Kasumi-1 (cell line): ENCODE data around the gene TPPP.
A peak's percentile ranks its signal among the peaks of the same experiment; 100 is the strongest.

ENCODE experiments used
- DNase-seq, 2 experiments: peaks; one replicate each; lab custom pipeline; 2025; lab: John Stamatoyannopoulos, UW

TPPP gene

DNA sequence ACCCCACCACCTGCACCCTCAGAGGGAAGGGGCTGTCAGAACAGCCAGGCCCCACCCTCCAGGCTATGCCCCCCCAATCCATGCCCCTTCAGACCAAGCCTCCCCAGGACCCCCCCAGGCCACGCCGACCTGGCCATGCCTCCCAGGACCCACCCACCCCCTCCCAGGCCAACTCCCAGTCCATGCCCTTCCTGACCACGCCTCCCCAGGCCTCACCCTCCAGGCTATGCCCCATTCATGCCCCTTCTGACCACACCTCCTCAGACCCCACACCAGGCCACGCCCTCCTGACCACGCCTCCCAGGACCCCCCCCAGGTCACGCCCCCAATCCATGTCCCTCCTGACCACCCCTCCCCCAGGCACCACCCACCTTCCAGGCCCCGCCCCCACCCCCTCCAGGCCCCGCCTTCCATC is 27.6 kb downstream of the TPPP start:
- no peak for DNase-seq

- DNase-seq = no peak
These were observed 28.2 kb downstream of the TPPP start for GRCh38 chr5:664994-665360.

GRCh38 chr5:664343-664993 is 28.7 kb downstream of the TPPP start:
- no peak for DNase-seq

DNA sequence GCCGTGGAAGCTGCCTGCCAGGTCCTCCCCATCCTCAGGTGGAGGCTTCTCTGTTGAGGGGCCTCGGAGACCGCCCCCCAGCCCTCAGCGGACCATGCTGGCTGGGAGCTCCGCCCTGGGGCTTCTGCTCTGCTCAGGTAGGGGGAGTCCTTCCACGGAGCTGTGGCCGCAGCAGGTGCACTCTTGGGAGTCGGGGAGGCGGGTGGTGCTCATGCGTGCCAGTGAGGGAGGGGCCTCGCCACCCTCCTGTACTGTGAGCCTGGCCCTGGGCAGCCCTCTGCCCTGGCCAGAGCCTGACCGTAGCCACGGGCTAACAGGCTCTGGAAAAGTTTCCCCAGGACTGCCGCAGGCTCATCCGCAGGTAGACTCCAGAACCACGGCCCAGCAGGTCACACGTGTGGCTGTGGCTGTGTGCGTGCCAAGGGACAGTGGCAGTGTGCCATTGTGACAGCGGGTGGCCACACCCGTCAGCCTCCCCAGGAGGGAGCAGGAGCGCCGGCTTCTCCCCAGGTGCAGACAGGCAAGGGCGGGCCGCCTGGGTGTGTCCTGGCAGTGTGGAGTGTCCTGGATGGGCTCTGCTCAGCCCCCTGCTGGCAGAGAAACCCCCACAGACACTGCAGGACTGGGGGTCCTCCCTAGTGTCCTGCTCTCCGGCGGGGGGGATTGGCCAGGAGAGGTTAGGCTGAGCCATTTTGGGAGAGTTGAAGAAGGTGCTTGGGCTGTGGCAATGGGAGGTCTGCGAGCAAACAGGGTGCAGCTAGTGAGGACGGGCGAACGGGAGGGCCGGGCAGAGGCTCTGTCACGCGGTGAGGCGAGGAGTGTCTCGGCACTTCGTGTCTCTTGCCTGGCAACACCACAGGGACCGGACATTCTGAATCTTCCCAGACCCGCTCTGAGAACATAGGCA is 29.5 kb downstream of the TPPP start:
- DNase-seq = no peak

DNA sequence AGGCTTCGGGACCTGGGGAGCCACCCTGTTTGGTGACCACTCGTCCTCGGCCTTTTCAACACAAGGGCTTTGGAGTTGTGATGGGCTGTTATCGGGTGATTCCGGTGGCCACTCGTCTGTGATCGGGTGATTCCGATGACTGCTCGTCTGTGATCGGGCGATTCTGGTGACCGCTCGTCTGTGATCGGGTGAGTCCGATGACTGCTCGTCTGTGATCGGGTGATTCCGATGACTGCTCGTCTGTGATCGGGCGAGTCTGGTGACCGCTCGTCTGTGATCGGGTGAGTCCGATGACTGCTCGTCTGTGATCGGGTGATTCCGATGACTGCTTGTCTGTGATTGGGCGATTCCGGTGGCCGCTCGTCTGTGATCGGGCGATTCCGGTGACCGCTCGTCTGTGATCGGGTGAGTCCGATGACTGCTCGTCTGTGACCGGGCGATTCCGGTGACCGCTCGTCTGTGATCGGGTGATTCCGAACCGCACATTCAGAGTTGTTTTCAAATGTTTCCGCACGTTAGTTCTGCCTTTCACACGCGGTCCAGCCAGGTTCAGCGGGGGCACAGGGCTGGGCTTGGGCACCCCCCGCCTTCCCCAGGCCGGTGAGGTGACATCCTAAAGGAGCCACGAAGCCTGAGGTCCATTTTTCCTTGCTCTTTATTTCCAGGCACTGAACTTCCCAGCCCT is 30.3 kb downstream of the TPPP start:
- no peak for DNase-seq

DNA sequence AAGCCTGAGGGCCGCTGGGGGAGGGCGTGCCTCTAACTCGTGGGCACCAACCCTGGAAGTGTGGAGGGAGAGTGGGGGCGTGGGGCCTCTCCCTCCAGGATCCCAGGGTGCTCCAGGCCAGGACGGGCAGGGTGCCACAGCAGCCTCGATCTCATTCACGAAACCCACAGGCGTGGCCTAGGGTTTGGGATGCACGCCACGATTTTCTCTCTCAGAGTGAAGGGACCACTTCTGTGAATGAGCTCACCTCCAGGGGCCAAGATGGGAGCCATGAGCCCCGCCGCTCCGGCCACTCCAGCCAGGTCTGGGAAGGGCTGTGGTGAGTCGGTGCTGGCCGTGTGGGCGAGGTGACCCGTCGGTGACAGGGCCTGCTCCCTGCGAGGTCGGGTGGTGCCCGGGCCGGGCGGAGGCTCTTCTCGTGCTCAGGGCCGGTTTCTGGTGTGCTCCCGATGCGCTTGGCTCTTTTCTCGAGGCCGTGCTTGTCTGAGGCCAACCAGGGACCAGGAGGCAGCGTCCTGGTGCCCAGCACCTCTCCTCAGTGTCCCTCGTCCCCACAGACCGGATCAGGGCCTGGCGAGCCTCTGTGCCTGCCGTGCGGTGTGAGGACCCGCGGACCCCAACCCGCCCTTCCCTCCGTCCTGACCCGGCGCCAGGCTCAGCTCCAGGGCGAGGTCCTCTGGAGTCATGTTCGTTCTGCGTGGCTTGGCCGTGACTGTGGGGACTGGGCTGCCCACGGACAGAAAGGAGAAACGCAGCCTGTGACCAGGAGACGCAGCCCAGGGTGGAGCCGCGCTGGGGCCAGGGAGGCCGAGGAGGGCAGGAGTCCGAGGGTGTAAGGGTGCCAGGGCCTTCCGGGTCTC is 31.0 kb downstream of the TPPP start:
- DNase-seq = no peak

DNA sequence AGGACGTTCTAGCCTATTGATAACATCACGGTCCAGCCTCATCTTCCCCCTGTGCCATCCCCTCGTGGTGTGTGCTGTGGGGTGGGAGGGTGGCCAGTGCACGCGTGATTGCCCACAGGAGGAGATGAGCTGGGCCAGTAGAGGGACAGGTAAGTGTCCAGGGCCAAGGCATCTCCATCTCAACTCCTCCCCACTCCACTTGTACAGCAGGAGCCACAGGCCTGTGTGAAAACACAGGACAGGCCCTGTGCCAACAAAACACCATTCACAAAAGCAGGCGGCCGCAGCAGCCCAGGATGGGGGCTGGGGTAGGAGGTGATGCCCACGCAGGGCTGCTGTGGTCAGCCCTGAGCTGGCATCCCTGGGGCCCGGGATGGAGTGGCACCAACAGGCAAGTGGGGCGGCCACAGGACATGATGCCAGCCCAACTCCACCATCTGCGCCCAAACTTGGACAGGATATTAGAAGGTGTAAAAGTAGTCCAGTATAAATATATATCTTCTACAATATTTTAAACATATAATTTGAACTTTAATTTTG is 32.6 kb downstream of the TPPP start:
- DNase-seq = no peak

GRCh38 chr5:659496-660263 is 33.5 kb downstream of the TPPP start:
- DNase-seq = no peak

DNA sequence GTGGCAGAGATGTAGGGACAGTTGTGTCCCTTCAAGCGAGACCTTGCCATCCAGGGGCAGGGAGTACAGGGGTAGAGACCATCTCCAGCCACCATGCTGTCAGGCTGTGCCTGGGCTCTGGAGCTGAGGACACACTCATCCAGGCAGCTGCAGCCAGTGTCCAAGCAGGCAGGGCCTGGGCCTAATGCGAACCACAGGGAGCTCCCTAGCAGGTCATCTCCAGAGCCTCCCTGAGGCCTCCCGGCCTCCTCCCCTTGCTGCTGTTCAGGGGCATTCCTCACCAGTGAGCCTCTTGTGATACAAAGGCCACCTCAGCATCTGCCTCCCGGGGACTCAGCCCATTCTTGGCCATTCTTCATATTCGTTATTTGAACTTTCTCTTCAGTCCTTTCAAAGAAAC is 35.0 kb downstream of the TPPP start:
- DNase-seq = no peak

GRCh38 chr5:657570-657969 is 35.6 kb downstream of the TPPP start:
- peak; percentile 13 to 30 for DNase-seq

- DNase-seq = no peak
These were observed 37.7 kb downstream of the TPPP start for GRCh38 chr5:655406-655805.

DNA sequence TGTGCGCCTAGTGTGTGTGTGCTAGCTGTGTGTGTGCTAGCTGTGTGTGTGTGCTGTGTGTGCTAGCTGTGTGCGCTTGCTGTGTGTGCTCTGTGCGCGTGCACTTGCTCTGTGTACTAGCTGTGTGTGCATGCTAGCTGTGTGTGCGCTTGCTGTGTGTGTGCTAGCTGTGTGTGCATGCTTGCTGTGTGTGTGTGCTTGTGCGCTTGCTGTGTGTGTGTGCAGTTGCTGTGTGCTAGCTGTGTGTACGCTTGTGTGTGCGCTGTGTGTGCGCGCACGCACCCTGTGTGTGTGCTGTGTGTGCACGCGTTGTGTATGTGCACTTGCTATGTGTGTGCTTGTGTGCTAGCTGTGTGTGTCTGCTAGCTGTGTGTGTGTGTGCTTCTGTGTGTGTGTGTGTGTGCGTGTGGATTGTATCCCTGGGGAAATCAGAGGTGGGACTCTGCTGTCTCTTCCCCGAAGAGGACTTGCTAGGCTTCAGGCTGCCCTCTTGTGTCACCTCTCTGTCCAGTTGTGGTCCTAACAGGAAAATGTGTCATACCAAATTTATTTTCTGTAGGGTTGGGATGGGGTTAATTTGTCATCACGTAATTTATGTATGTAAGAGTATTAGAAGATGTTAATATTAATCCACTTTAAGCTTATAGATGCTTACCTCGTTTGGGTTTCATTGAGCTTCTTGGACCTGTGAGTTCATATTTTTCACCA is 38.9 kb downstream of the TPPP start:
- DNase-seq = no peak

DNA sequence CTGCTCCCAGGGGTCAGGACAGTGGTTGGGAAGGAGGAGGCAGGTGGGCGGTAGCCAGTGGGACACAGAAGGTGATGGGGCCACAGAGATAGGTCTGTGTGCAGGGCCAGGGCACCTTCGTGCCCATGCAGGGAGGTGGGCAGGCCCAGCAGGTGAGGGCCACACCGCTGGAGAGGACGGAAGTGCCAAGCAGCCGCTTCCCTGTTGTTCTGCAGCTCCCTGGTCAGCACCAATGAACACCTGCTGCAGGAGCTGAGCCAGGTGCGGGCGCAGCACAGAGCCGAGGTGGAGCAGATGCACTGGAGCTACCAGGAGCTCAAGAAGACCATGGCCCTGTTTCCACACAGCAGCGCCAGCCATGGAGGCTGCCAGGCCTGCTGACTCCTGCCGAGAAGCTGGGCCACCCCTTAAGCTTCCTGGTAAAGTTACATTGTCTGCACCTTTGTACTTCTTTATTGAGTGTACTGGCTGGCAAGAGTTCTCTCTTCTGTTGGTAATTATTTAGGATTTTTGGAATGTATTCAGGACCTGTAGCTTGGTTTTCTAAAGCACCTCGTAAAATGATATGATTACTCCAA is 40.3 kb downstream of the TPPP start:
- no peak for DNase-seq

DNA sequence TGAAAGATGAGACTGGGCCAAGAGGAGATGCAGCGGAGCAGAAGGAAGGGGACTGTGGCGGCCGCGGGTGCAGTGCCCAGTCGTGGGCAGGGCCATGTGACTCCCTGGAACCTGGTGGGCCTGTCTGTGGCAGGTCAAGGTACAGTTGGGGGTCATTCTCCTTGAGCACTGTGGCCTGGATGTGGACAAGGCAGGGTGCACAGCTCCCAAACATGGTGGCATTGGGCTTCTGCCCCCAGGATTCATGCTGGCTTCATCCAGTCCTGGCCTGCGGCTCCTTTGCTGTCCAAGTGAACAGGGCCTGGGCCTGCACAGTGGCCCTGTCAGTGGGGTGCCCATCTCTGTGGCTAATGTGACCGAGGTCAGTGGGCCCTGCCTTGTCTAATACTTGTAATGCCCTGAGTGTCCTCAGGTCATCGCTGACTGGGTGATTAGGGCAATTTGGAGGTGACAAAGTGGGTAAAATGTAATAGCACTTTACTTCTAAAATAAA is 41.1 kb downstream of the TPPP start:
- DNase-seq = no peak

- DNase-seq = no peak
These were observed 41.7 kb downstream of the TPPP start for GRCh38 chr5:651296-652022.

- no peak for DNase-seq
These were observed 45.4 kb downstream of the TPPP start for GRCh38 chr5:647727-648126.

DNA sequence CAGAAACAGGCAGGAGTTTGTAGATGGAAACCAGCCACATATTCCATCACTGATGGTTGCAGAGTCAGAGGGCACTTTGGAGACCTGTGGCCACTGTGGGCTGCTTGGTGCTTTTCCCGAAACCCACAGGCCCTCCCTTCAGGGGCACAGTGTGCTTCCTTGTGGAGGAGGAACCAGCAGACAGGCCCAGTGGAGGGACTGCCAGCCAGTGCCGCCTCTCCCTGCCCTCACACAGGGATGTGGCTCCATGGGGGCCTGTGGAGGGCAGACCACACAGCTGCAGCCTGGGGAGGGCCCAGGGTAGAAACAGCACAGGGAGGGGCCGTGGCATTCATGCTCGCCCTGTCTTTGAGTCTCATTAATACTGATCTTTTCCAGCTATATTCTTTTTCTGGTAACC is 45.8 kb downstream of the TPPP start:
- no peak for DNase-seq

GRCh38 chr5:646396-647201 is 46.6 kb downstream of the TPPP start:
- DNase-seq = no peak
